Activated T-cell treated with anti-CD3 and anti-CD28 coated beads, Interleukin-2, amount 50 U/mL, for 1 hour (primary cell): ENCODE data around the gene ATP13A4.

Experiments
- DNase-seq: peaks from one replicate; pipeline ENCODE4 v3.0.0-alpha.2; 2020

The ATP13A4 gene

DNA sequence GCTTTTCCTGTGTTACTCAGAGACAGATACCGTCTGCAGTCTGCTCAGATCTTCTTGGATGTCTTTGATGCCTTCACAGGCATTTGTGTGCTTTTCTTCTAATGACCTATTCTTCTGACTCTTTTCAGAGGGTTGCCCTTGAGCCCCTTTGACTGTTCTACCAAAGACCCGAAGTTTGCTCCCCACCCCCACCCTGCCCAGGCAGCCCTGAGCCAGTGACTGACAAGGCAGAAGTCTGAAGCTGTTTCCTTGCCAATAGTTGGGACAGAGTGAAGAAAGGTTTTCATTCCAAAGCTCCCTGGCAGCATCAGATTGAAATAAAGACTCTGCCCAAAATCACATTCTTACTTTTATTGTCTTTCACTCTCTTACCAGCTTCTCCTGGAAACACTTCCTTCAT lies 167.1 kb downstream of the ATP13A4 start:
- no peak for DNase-seq

DNA sequence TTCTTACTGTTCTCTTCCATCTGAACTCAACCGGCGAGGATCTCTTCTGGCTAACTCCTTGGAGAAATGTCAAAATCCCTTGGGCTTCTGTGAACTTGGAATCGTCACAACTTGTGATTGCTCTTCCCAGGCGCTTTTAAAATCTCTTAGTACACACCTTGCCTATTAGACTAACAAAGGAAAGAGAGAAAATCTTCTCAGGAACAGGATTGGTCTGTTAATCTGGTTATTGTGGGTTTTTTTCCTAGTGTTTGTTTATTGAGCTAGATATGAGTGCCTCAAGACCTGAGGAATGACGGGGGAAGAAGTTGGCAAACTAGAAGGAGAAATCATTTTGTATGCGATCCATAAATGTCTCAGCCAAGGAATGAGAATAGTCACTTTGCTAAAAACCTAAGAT lies 176.0 kb downstream of the ATP13A4 start, which contains the start of gene ATP13A5:
ATP13A5 (minus strand) TSS at position 48 of the 400 bp plus-strand sequence; CDS start at position 20, 28 bp downstream.
- DNase-seq = no peak

DNA sequence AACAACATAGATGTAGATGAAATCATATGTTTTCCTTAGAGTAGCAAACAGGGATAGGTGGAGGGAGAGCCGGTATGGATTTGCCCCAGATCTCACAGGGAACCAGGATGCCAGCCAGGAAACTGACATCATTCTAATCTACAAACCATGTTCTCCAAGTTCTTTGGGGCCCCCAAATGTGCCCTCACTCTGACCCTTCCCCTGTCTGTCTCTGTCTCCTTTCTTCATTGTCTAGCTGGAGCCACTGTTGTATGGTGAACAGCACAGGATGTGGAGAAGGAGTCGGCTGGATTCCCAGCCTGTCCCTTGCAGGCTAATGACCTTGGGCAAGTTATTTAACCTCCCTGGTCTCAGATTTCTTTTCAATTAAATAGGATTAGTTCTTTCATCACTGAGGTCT lies 177.1 kb downstream of the ATP13A4 start:
- no peak for DNase-seq

GRCh38 chr3:193375614-193376013 lies 179.1 kb downstream of the ATP13A4 start:
- DNase-seq = no peak

GRCh38 chr3:193372783-193373182 lies 181.9 kb downstream of the ATP13A4 start:
- no peak for DNase-seq

- no peak for DNase-seq
These were observed 186.8 kb downstream of the ATP13A4 start for GRCh38 chr3:193367868-193368267.

DNA sequence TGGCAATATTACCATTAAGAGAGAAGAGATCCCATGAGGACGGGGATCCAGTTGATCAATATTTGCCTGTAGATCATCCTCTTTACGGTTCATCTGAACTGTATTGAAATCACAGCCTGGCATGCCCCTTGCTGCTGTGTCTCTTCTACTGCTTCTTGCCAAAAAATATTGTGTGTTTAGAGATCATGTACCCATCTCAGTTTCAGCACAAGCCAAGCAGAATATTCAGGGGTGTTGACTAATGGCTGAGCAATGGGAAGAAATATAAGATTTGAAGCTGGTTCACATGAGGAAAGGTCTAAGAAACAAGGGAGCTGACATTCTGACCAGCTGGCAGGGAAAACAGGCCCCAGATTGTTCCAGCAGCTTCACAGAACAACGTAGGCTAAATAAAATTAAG lies 197.4 kb downstream of the ATP13A4 start:
- no peak for DNase-seq

GRCh38 chr3:193354423-193354822 lies 200.3 kb downstream of the ATP13A4 start:
- DNase-seq = no peak
